K562 (cell line): Measurements from ENCODE around the gene C10orf143. TPM values are rescaled to one million over a fixed set of nuclear protein-coding genes. Genes with fewer than 3 reads are reported as not detected.

Source experiments
- ARID1B ChIP-seq: fragments of 450-650 bp; IDR thresholded peaks from 2 replicates; pipeline ENCODE4 v1.6.1; 2016; ENCODE audit warnings: antibody characterized with exemption, mild to moderate bottlenecking, inconsistent platforms
- C11orf30 ChIP-seq: fragments of 450-650 bp; IDR thresholded peaks from 2 replicates; pipeline ENCODE4 v1.6.1; 2016; ENCODE audit warnings: low read depth, mild to moderate bottlenecking
- DPF2 ChIP-seq: fragments of 450-650 bp; IDR thresholded peaks from 2 replicates; pipeline ENCODE4 v1.6.1; 2016
- EP400 ChIP-seq: fragments of 450-650 bp; IDR thresholded peaks from 2 replicates; pipeline ENCODE4 v1.6.1; 2017; ENCODE audit warnings: antibody characterized with exemption, mild to moderate bottlenecking, moderate library complexity
- FOS ChIP-seq: IDR thresholded peaks from 3 replicates; pipeline ENCODE4 v1.6.1; 2011; ENCODE audit not compliant: insufficient read length; ENCODE audit errors: extremely low read depth
- FOSL1 ChIP-seq: fragments of 200-800 bp; sonication (Bioruptor generic); conservative IDR thresholded peaks from 2 replicates; pipeline ENCODE4 v1.6.1; 2016; ENCODE audit warnings: missing genetic modification characterization, missing compliant biosample characterization
- MNT ChIP-seq, 2 experiments: fragments of 450-650 bp; conservative IDR thresholded peaks; 2 replicates each; pipeline ENCODE4 v1.6.1; 2017; ENCODE audit warnings: mild to moderate bottlenecking in 2 of 2, moderate library complexity in 2 of 2
- NFE2 ChIP-seq: IDR thresholded peaks from 2 replicates; pipeline ENCODE4 v1.6.1; 2014; ENCODE audit warnings: antibody characterized with exemption, low read depth
- RAD51 ChIP-seq: fragments of 450-650 bp; IDR thresholded peaks from 2 replicates; pipeline ENCODE4 v1.7.1; 2016; ENCODE audit warnings: low read depth, mild to moderate bottlenecking, borderline replicate concordance
- RFX5 ChIP-seq: IDR thresholded peaks from 2 replicates; pipeline ENCODE4 v1.6.1; 2011; ENCODE audit warnings: low read depth, mild to moderate bottlenecking, improper control_type of control experiment, low read length
- ZBTB26 ChIP-seq: fragments of 450-650 bp; formaldehyde crosslinking; IDR thresholded peaks from 2 replicates; pipeline ENCODE4 v1.4.0; 2022; ENCODE audit warnings: missing genetic modification characterization
- ZEB2 ChIP-seq: fragments of 450-650 bp; IDR thresholded peaks from 2 replicates; pipeline ENCODE4 v1.6.1; 2016
- ZNF639 ChIP-seq, 2 experiments: fragments of 200-800 bp in 1 of 2; sonication (Bioruptor generic) in 1 of 2; sonication (generic) in 1 of 2; formaldehyde crosslinking in 1 of 2; IDR thresholded peaks in 1 of 2; conservative IDR thresholded peaks in 1 of 2; 2 replicates each; pipeline versions ENCODE4 v1.5.0 to v1.6.1; 2016 to 2020; ENCODE audit warnings: missing compliant biosample characterization in 1 of 2, missing genetic modification characterization in 1 of 2, missing genetic modification reagents in 1 of 2
- polyA plus RNA-seq, 8 experiments: library from polyadenylated mRNA; depleted of rRNA in 4 of 8; stranded (reverse) in 5 of 8; unstranded in 3 of 8; fragments of >200 nt; fragmentation: Nextera tagmentation in 2 of 8; fragmentation: Illumina TruSeq in 1 of 8; extraction: Ambion mirVana in 2 of 8; extraction: Trizol in 1 of 8; gene quantifications; 2 replicates each; pipeline versions ENCODE4 v1.2.1 to v1.2.3, GENCODE V29; 2011 to 2014; ENCODE audit warnings: inconsistent platforms in 1 of 8, missing spikeins in 1 of 8
- total RNA-seq, 7 experiments: library from RNA; depleted of rRNA in 6 of 7; stranded (reverse); fragments of >200 nt in 6 of 7; fragmentation: Illumina TruSeq in 2 of 7; extraction: Trizol in 2 of 7; gene quantifications; 2 replicates each; pipeline versions ENCODE4 v1.2.1 to v1.2.3, GENCODE V29; 2011 to 2021; ENCODE audit warnings: low replicate concordance in 1 of 7
- TF ChIP-seq, protein P1 (sequence below), 2 experiments: fragments of 450-650 bp in 1 of 2; sonication (generic) in 1 of 2; formaldehyde crosslinking in 1 of 2; IDR thresholded peaks in 1 of 2; conservative IDR thresholded peaks in 1 of 2; 2 replicates each; pipeline versions ENCODE4 v1.6.1 to v1.8.1; 2016 to 2023; ENCODE audit warnings: mild to moderate bottlenecking in 2 of 2, moderate library complexity in 2 of 2, inconsistent platforms in 1 of 2, missing genetic modification reagents in 1 of 2
- TF ChIP-seq, protein P2 (sequence below): sonication (generic); formaldehyde crosslinking; IDR thresholded peaks from 2 replicates; pipeline ENCODE4 v1.9.0; 2022; ENCODE audit warnings: mild to moderate bottlenecking, missing genetic modification reagents
- TF ChIP-seq, protein P3 (sequence below): sonication (generic); formaldehyde crosslinking; IDR thresholded peaks from 2 replicates; pipeline ENCODE4 v1.8.1; 2023; ENCODE audit warnings: mild to moderate bottlenecking, missing genetic modification reagents
- TF ChIP-seq, protein P4 (sequence below): IDR thresholded peaks from 2 replicates; pipeline ENCODE4 v1.6.1; 2014; ENCODE audit warnings: antibody characterized with exemption

Gene C10orf143
- total and polyA plus RNA-seq, 9 of the 15 experiments (the other 6 are each of a cell fraction or from before 2014, with no cell fraction given), result 0.07 to 0.42 (median 0.25) TPM; not detected in 2

- TF ChIP-seq, protein P1, sequence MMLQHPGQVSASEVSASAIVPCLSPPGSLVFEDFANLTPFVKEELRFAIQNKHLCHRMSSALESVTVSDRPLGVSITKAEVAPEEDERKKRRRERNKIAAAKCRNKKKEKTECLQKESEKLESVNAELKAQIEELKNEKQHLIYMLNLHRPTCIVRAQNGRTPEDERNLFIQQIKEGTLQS (IDR thresholded peaks at IDR 0.05), result peak; percentile 91
- TF ChIP-seq, protein P1 (CRISPR knock-in tag; conservative IDR thresholded peaks at IDR 0.05), result no peak
- TF ChIP-seq ZEB2, result 0 out of 2 replicates have a peak, but pooled peaks have one; percentile 13
- TF ChIP-seq DPF2, result peak; percentile 61; the same call in 1 of the 2 replicates
- TF ChIP-seq RFX5, result no peak
- TF ChIP-seq ZBTB26 (CRISPR knock-in tag), result no peak
- TF ChIP-seq FOS, result peak; percentile 62
- peak; percentile 62; the same call in 1 of the 2 replicates for TF ChIP-seq RAD51
- TF ChIP-seq MNT (conservative IDR thresholded peaks at IDR 0.05), result peak in 1 of 2 experiments; percentile 46; a peak in 1 of 4 replicates
- TF ChIP-seq ARID1B, result peak; percentile 64
- peak; percentile 56; the same call in 1 of the 2 replicates for TF ChIP-seq NFE2
- TF ChIP-seq ZNF639 (CRISPR knock-in tag; conservative IDR thresholded peaks at IDR 0.05 in 1 of 2, IDR thresholded peaks at IDR 0.05 in 1 of 2), result no peak
- TF ChIP-seq EP400, result peak; percentile 21; the same call in 1 of the 2 replicates
- TF ChIP-seq FOSL1 (tag), result peak; percentile 91
- TF ChIP-seq, protein P2, sequence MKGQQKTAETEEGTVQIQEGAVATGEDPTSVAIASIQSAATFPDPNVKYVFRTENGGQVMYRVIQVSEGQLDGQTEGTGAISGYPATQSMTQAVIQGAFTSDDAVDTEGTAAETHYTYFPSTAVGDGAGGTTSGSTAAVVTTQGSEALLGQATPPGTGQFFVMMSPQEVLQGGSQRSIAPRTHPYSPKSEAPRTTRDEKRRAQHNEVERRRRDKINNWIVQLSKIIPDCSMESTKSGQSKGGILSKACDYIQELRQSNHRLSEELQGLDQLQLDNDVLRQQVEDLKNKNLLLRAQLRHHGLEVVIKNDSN (CRISPR knock-in tag), result peak; percentile 41; the same call in 1 of the 2 replicates
- TF ChIP-seq, protein P3, sequence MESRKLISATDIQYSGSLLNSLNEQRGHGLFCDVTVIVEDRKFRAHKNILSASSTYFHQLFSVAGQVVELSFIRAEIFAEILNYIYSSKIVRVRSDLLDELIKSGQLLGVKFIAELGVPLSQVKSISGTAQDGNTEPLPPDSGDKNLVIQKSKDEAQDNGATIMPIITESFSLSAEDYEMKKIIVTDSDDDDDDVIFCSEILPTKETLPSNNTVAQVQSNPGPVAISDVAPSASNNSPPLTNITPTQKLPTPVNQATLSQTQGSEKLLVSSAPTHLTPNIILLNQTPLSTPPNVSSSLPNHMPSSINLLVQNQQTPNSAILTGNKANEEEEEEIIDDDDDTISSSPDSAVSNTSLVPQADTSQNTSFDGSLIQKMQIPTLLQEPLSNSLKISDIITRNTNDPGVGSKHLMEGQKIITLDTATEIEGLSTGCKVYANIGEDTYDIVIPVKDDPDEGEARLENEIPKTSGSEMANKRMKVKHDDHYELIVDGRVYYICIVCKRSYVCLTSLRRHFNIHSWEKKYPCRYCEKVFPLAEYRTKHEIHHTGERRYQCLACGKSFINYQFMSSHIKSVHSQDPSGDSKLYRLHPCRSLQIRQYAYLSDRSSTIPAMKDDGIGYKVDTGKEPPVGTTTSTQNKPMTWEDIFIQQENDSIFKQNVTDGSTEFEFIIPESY (CRISPR knock-in tag), result no peak
- TF ChIP-seq C11orf30, result peak; percentile 35; the same call in 1 of the 2 replicates
- TF ChIP-seq, protein P4, sequence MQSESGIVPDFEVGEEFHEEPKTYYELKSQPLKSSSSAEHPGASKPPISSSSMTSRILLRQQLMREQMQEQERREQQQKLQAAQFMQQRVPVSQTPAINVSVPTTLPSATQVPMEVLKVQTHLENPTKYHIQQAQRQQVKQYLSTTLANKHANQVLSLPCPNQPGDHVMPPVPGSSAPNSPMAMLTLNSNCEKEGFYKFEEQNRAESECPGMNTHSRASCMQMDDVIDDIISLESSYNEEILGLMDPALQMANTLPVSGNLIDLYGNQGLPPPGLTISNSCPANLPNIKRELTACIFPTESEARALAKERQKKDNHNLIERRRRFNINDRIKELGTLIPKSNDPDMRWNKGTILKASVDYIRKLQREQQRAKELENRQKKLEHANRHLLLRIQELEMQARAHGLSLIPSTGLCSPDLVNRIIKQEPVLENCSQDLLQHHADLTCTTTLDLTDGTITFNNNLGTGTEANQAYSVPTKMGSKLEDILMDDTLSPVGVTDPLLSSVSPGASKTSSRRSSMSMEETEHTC, result peak; percentile 72; the same call in 1 of the 2 replicates
Measured at GRCh38 chr10:130138479-130138866, 27.8 kb upstream of the C10orf143 start (continued).
